ENCODE measurements around the gene NLGN3.

NLGN3 gene

GRCh38 chrX:71212536-71212935 is 67.9 kb downstream of the NLGN3 start:
- no peak for DNase-seq (ENCODE audit: low read depth in 2 of 3, low spot score in 1 of 3)

GRCh38 chrX:71214152-71214551 is 69.5 kb downstream of the NLGN3 start:
- DNase-seq (ENCODE audit: low read depth in 2 of 3, low spot score in 1 of 3): no peak

DNA sequence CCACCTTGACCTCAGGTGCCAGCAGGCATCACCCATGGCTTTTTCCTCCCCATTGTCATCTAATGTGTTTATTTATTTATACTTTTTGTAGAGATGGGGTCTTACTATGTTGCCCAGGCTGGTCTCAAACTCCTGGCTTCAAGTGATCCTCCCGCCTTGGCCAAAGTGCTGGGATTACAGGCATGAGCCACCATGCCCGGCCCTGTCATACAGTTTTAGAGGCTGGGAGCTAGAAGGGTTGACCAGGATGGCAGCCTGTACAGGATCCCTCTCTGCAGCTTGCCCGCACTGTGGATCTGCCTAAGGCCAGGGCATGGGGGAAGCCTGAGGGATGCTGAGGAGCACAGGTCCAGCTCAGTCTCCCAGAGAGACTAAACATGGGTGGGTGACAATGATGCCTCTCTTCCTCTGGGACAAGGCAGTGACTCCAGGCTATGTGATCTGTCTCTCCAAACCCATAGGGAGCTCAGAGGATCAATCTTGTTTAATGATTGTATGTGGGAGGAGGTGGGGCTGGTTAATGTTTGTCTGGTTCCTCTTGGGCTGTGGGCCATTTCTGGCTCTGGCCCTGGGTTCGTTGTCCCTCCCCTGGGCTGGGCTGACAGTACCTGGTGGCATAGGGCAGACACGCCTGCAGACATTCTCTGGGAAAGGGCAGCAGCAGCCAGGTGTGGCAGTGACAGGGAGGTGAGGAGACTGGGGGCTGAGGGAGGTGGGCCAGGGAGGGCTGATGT is 70.1 kb downstream of the NLGN3 start:
- DNase-seq (ENCODE audit: low read depth in 2 of 3, low spot score in 1 of 3): no peak

GRCh38 chrX:71215338-71215912 is 70.8 kb downstream of the NLGN3 start:
- DNase-seq (ENCODE audit: low read depth in 2 of 3, low spot score in 1 of 3): no peak

- DNase-seq (ENCODE audit: low read depth in 2 of 3, low spot score in 1 of 3): no peak
Measured at GRCh38 chrX:71216485-71216884, 71.8 kb downstream of the NLGN3 start.

DNA sequence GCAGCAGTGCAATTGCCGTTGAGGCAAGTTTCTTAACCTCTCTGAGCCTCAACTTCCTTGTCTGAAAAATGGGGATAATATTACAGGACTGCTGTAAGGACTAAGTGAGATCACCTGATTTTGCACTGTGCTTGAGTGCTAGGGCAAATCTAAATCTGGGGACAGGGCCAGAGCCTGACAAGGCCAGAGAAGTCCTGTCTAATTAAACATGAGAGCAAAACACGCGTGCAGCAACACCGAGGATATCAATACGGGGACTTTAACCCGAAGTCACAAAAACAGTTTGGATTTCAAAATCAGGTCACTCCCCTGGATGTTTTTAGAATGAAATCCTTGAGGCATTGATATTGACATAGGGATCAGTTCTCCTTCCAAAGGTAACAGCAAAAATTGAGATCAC is 72.7 kb downstream of the NLGN3 start:
- DNase-seq (ENCODE audit: low read depth in 2 of 3, low spot score in 1 of 3): no peak
